Heart left ventricle (tissue), 16 donors: ENCODE measurements around the gene ADI1. TPM values are rescaled to one million over a fixed set of nuclear protein-coding genes. Genes with fewer than 3 reads are reported as not detected.

Experiments
- ATAC-seq, 4 donors: fragments of 200-7000 bp; cut with Tn5 transposase; one replicate each; pipeline ENCODE4 v1.9.1; 2020 to 2022; ENCODE audit warnings: moderate library complexity in 4 of 4, mild to moderate bottlenecking in 3 of 4, moderate number of reproducible peaks in 1 of 4
- DNase-seq, 5 donors: peaks; one replicate each; pipeline ENCODE4 v3.0.0-alpha.2; 2020
- H3K27ac ChIP-seq, 12 donors: fragments of 200-600 bp; sonication (generic) in 4 of 12; one replicate each; pipeline versions ENCODE4 v1.5.0 to v1.8.0; 2016 to 2022; ENCODE audit warnings: mild to moderate bottlenecking in 2 of 12
- H3K27me3 ChIP-seq, 9 donors: fragments of 200-600 bp; sonication (generic) in 2 of 9; one replicate each; pipeline versions ENCODE4 v1.5.1 to v1.8.0; 2016 to 2022; ENCODE audit warnings: mild to moderate bottlenecking in 3 of 9
- H3K36me3 ChIP-seq, 9 donors: fragments of 200-600 bp; sonication (generic) in 2 of 9; one replicate each; pipeline versions ENCODE4 v1.5.0 to v1.8.0; 2018 to 2022; ENCODE audit warnings: mild to moderate bottlenecking in 2 of 9
- H3K4me1 ChIP-seq, 12 donors: fragments of 200-600 bp; sonication (generic) in 4 of 12; one replicate each; pipeline versions ENCODE4 v1.5.0 to v1.8.0; 2016 to 2022; ENCODE audit warnings: mild to moderate bottlenecking in 3 of 12
- H3K4me3 ChIP-seq, 12 donors: fragments of 200-600 bp; sonication (generic) in 4 of 12; one replicate each; pipeline versions ENCODE4 v1.5.0 to v1.8.0; 2017 to 2022; ENCODE audit warnings: mild to moderate bottlenecking in 9 of 12, moderate library complexity in 4 of 12
- H3K9me3 ChIP-seq, 12 donors: fragments of 200-600 bp; sonication (generic) in 4 of 12; one replicate each; pipeline versions ENCODE4 v1.5.0 to v1.8.0; 2016 to 2022; ENCODE audit warnings: mild to moderate bottlenecking in 1 of 12
- CTCF ChIP-seq, 12 donors: fragments of 200-600 bp; sonication (generic) in 4 of 12; IDR thresholded peaks; one replicate each; pipeline versions ENCODE4 v1.5.0 to v1.8.0; 2018 to 2022; ENCODE audit warnings: antibody characterized with exemption in 12 of 12, mild to moderate bottlenecking in 5 of 12
- POLR2A ChIP-seq, 2 donors: fragments of 450-650 bp; IDR thresholded peaks; one replicate each; pipeline ENCODE4 v1.6.1; 2017; ENCODE audit warnings: antibody characterized with exemption in 2 of 2, mild to moderate bottlenecking in 2 of 2, moderate library complexity in 2 of 2
- WGBS, 4 donors: extraction: QIAGEN DNeasy Blood & Tissue Kit in 2 of 4; methylation state at CpG; one replicate each; pipeline versions ENCODE4 v1.1.5 to v1.1.7; 2013 to 2018; 5-methylcytosine and 5-hydroxymethylcytosine counted together
- intact Hi-C, 10 donors: fragments of 100-400 bp; cut with DNase I; formaldehyde crosslinking; loops; one replicate each; pipeline versions ENCODE4 v1.11.1 to v1.14.2; 2022
- polyA plus RNA-seq, 2 donors: library from polyadenylated mRNA; stranded (reverse); fragments of 200-250 nt; gene quantifications; one replicate each; pipeline ENCODE4 v1.2.3, GENCODE V29; 2013
- total RNA-seq, 9 donors: library from RNA; depleted of rRNA in 2 of 9; stranded (reverse); fragments of >200 nt in 2 of 9; fragmentation: NEBNext Ultra II Directional in 3 of 9; extraction: Animal tissue kit (Norgen Biotek cat#: 25700) in 3 of 9; gene quantifications; one replicate each; pipeline versions ENCODE4 v1.1.0 to v1.2.4, GENCODE V29; 2016 to 2023
- donor health status: ischemic (EF 13 %, LVEDD 7.1; RV severe dilation, severe dysfunction).
- donor health status: healthy with polysubstance abuse.
- donor health status: DM: no; HTN: yes; CAD: no.
- donor health status: DM: no; HTN: no; CAD: no.
- donor health status: ischemic (EF 25% LVEDD 6.9; RV normal size, moderate dysfunction).
- donor health status: ischemic (EF 25% LVEDD 5.7; RV mildly dilated, moderate dysfunction).
- donor health status: healthy.
- donor health status: DM: yes; HTN: yes; CAD: no.
- donor health status: ischemic (EF 35%, LVEDD 5.7; RV mildly dilated, moderate dysfunction).
- donor health status: nonischemic (EF 11% LVEDD 7.7; RV severe dilation, severe dysfunction).
- donor health status: DM: yes; HTN: yes; CAD: no.
- donor health status: PGD.
- donor health status: ischemic (EF 29% LVEDD 5.4; RV normal size, mild dysfunction).
- donor health status: nonischemic (EF 23%, LVEDD 6.1; RV moderate dilation, normal function).

The ADI1 gene
- total and polyA plus RNA-seq, 11 donors: 69.2 to 200 (median 166) TPM

GRCh38 chr2:3481011-3481400, 38.3 kb downstream of the ADI1 start:
- 82 to 91% (median 89%) methylated on average over 5 of the region's 5 CpGs for WGBS, 4 donors

GRCh38 chr2:3480352-3481010, 38.9 kb downstream of the ADI1 start:
- no peaks in the 10 kb centered on the region for H3K4me1 ChIP-seq
- TF ChIP-seq POLR2A (IDR thresholded peaks at IDR 0.05) (no peak), CTCF (IDR thresholded peaks at IDR 0.05) (no peak)
- intact Hi-C loops: no loop called here
- ATAC-seq: no peak
- H3K27ac ChIP-seq: no peak overlapping the region
- WGBS, 4 donors: 62 to 77% (median 71%) methylated on average over 7 of the region's 7 CpGs
- H3K9me3 ChIP-seq: no peaks in the 10 kb centered on the region
- peak in 1 of 5 donors; percentile 42 for DNase-seq
- H3K27me3 ChIP-seq: no peaks in the 10 kb centered on the region
- H3K4me3 ChIP-seq: no peak overlapping the region
- H3K36me3 ChIP-seq: peaks cover 0 to 59% (median 50%) of the 10 kb centered on the region in 9 donors

More at GRCh38 chr2:3481011-3481400, 38.3 kb downstream of the ADI1 start:
- H3K9me3 ChIP-seq: no peaks in the 10 kb centered on the region
- no peak for DNase-seq
- peaks cover 0 to 54% (median 45%) of the 10 kb centered on the region in 9 donors for H3K36me3 ChIP-seq
- TF ChIP-seq CTCF (IDR thresholded peaks at IDR 0.05) (no peak), POLR2A (IDR thresholded peaks at IDR 0.05) (no peak)
- ATAC-seq: no peak
- H3K27ac ChIP-seq: no peak overlapping the region
- H3K27me3 ChIP-seq: no peaks in the 10 kb centered on the region
- H3K4me1 ChIP-seq: no peaks in the 10 kb centered on the region
- intact Hi-C loops: no loop called here
- no peak overlapping the region for H3K4me3 ChIP-seq

GRCh38 chr2:3479430-3480320, 39.7 kb downstream of the ADI1 start:
- no peak overlapping the region for H3K4me3 ChIP-seq
- intact Hi-C loops: no loop called here
- no peak overlapping the region for H3K27ac ChIP-seq
- no peaks in the 10 kb centered on the region for H3K9me3 ChIP-seq
- H3K4me1 ChIP-seq: no peaks in the 10 kb centered on the region
- TF ChIP-seq CTCF (IDR thresholded peaks at IDR 0.05): no peak
- no peak for TF ChIP-seq POLR2A (IDR thresholded peaks at IDR 0.05)
- H3K36me3 ChIP-seq: peaks cover 0 to 66% (median 56%) of the 10 kb centered on the region in 9 donors
- DNase-seq (peak in 2 of 5 donors; percentile 8 to 42), ATAC-seq (no peak)
- 86 to 91% (median 87%) methylated on average over 30 to 31 of the region's 31 CpGs for WGBS, 4 donors
- H3K27me3 ChIP-seq: no peaks in the 10 kb centered on the region

GRCh38 chr2:3478846-3479385, 40.4 kb downstream of the ADI1 start:
- Histone ChIP-seq H3K27me3 (no peaks in the 10 kb centered on the region), H3K4me3 (no peak overlapping the region), H3K36me3 (peaks cover 0 to 73% (median 56%) of the 10 kb centered on the region in 9 donors), H3K9me3 (no peaks in the 10 kb centered on the region), H3K4me1 (no peaks in the 10 kb centered on the region), H3K27ac (no peak overlapping the region)
- 91 to 94% (median 93%) methylated on average over 14 to 19 of the region's 19 CpGs for WGBS, 4 donors
- intact Hi-C loops: no loop called here
- ATAC-seq (no peak), DNase-seq (peak in 2 of 5 donors; percentile 5 to 51)
- TF ChIP-seq POLR2A (IDR thresholded peaks at IDR 0.05): no peak
- no peak for TF ChIP-seq CTCF (IDR thresholded peaks at IDR 0.05)
